ENCODE results near the gene TGM5. TPM values are rescaled to one million over a fixed set of nuclear protein-coding genes. Genes with fewer than 3 reads are reported as not detected.
"Not testable (repeated sequence)": the region's sequence is repeated elsewhere in the genome, so short reads cannot be mapped to it uniquely, and the experiment has no call there.

The TGM5 gene
- total and polyA plus RNA-seq, 4 experiments from 2014 or later = not detected

- Histone ChIP-seq H3K27ac (ENCODE audit: low read depth, low read length) (no peak overlapping the region), H3K4me1 (ENCODE audit: insufficient read depth, low read length) (no peaks in the 10 kb centered on the region), H3K36me3 (ENCODE audit: insufficient read depth, low read length) (no peaks in the 10 kb centered on the region), H3K4me3 (ENCODE audit: low read length in 2 of 2) (no peak overlapping the region), H3K27me3 (ENCODE audit: insufficient read depth, low read length) (peaks cover 12% of the 10 kb centered on the region), H3K9me3 (ENCODE audit: control insufficient read depth in 1 of 2, low read length in 2 of 2) (no peaks in the 10 kb centered on the region)
- CTCF ChIA-PET (ENCODE audit: partially characterized antibody) = interaction anchor here (1.0 kb wide), 1 partner anchor 8 kb away, joined by 3 read pairs; no protein-coding TSS in a partner anchor
- Mint-ChIP-seq H3K27ac (no peak overlapping the region), H3K27me3 (peaks cover 30 to 47% of the 10 kb centered on the region in 2 donors), H3K36me3 (no peaks in the 10 kb centered on the region), H3K4me3 (peak overlapping the region in 1 of 8 donors; percentile 4), H3K9me3 (peaks cover 0 to 3% (median 0%) of the 10 kb centered on the region in 8 donors), H3K4me1 (peaks cover 0 to 3% (median under 1%) of the 10 kb centered on the region in 4 donors)
- DNase-seq = no peak
- POLR2A ChIA-PET (ENCODE audit: partially characterized antibody) = no interaction called here
- intact Hi-C loops (cut with micrococcal nuclease) = no loop called here
Measured at GRCh38 chr15:43294091-43294706, 27.5 kb upstream of the TGM5 start.

- intact Hi-C loops (cut with micrococcal nuclease) = no loop called here
- ChIA-PET POLR2A (ENCODE audit: partially characterized antibody) (no interaction called here), CTCF (ENCODE audit: partially characterized antibody) (interaction anchor here (1.0 kb wide), 1 partner anchor 8 kb away, joined by 3 read pairs; no protein-coding TSS in a partner anchor)
- Histone ChIP-seq H3K9me3 (ENCODE audit: control insufficient read depth in 1 of 2, low read length in 2 of 2) (no peaks in the 10 kb centered on the region), H3K4me3 (ENCODE audit: low read length in 2 of 2) (no peak overlapping the region), H3K4me1 (ENCODE audit: insufficient read depth, low read length) (no peaks in the 10 kb centered on the region), H3K27me3 (ENCODE audit: insufficient read depth, low read length) (peaks cover 12% of the 10 kb centered on the region), H3K36me3 (ENCODE audit: insufficient read depth, low read length) (no peaks in the 10 kb centered on the region), H3K27ac (ENCODE audit: low read depth, low read length) (no peak overlapping the region)
- peak overlapping the region in 1 of 8 donors; percentile 36 for H3K4me3 Mint-ChIP-seq
- H3K9me3 Mint-ChIP-seq = peaks cover 0 to 3% (median 0%) of the 10 kb centered on the region in 8 donors
- no peaks in the 10 kb centered on the region for H3K36me3 Mint-ChIP-seq
- no peak overlapping the region for H3K27ac Mint-ChIP-seq
- H3K27me3 Mint-ChIP-seq = peaks cover 30 to 49% of the 10 kb centered on the region in 2 donors
- peak in 1 of 5 donors; percentile 8 for DNase-seq
- peaks cover 0 to 3% (median under 1%) of the 10 kb centered on the region in 4 donors for H3K4me1 Mint-ChIP-seq
Measured at GRCh38 chr15:43293432-43293831, 26.7 kb upstream of the TGM5 start.

- H3K9me3 ChIP-seq (ENCODE audit: control insufficient read depth in 1 of 2, low read length in 2 of 2) = no peaks in the 10 kb centered on the region
- H3K4me1 ChIP-seq (ENCODE audit: insufficient read depth, low read length) = no peaks in the 10 kb centered on the region
- Mint-ChIP-seq H3K4me1 (peaks cover 0 to 3% (median under 1%) of the 10 kb centered on the region in 4 donors), H3K27me3 (peaks cover 29 to 48% of the 10 kb centered on the region in 2 donors), H3K36me3 (no peaks in the 10 kb centered on the region), H3K4me3 (no peak overlapping the region), H3K27ac (no peak overlapping the region), H3K9me3 (peaks cover 0 to 3% (median 0%) of the 10 kb centered on the region in 8 donors)
- H3K4me3 ChIP-seq (ENCODE audit: low read length in 2 of 2) = no peak overlapping the region
- no peaks in the 10 kb centered on the region for H3K36me3 ChIP-seq (ENCODE audit: insufficient read depth, low read length)
- ChIA-PET CTCF (ENCODE audit: partially characterized antibody) (no interaction called here), POLR2A (ENCODE audit: partially characterized antibody) (no interaction called here)
- intact Hi-C loops (cut with micrococcal nuclease) = no loop called here
- H3K27me3 ChIP-seq (ENCODE audit: insufficient read depth, low read length) = peaks cover 12% of the 10 kb centered on the region
- no peak for DNase-seq
- H3K27ac ChIP-seq (ENCODE audit: low read depth, low read length) = no peak overlapping the region
Measured at GRCh38 chr15:43292375-43293078, 25.8 kb upstream of the TGM5 start.

GRCh38 chr15:43289656-43290055, 22.9 kb upstream of the TGM5 start:
- POLR2A ChIA-PET (ENCODE audit: partially characterized antibody); H3K4me1 Mint-ChIP-seq; H3K9me3 ChIP-seq (ENCODE audit: control insufficient read depth in 1 of 2, low read length in 2 of 2); H3K27ac Mint-ChIP-seq; H3K9me3 Mint-ChIP-seq; H3K36me3 Mint-ChIP-seq; H3K4me3 Mint-ChIP-seq; H3K27me3 ChIP-seq (ENCODE audit: insufficient read depth, low read length); CTCF ChIA-PET (ENCODE audit: partially characterized antibody); H3K4me3 ChIP-seq (ENCODE audit: low read length in 2 of 2); H3K4me1 ChIP-seq (ENCODE audit: insufficient read depth, low read length); H3K27ac ChIP-seq (ENCODE audit: low read depth, low read length); DNase-seq; intact Hi-C loops (cut with micrococcal nuclease); H3K36me3 ChIP-seq (ENCODE audit: insufficient read depth, low read length): not testable (repeated sequence)
- H3K27me3 Mint-ChIP-seq = peaks cover 18 to 38% of the 10 kb centered on the region in 2 donors

- Histone ChIP-seq H3K27me3 (ENCODE audit: insufficient read depth, low read length) (no peaks in the 10 kb centered on the region), H3K36me3 (ENCODE audit: insufficient read depth, low read length) (no peaks in the 10 kb centered on the region), H3K4me3 (ENCODE audit: low read length in 2 of 2) (no peak overlapping the region), H3K4me1 (ENCODE audit: insufficient read depth, low read length) (no peaks in the 10 kb centered on the region), H3K9me3 (ENCODE audit: control insufficient read depth in 1 of 2, low read length in 2 of 2) (no peaks in the 10 kb centered on the region), H3K27ac (ENCODE audit: low read depth, low read length) (no peak overlapping the region)
- DNase-seq = no peak
- no peaks in the 10 kb centered on the region for H3K36me3 Mint-ChIP-seq
- peaks cover 0 to 6% (median 4%) of the 10 kb centered on the region in 4 donors for H3K4me1 Mint-ChIP-seq
- intact Hi-C loops (cut with micrococcal nuclease) = no loop called here
- ChIA-PET CTCF (ENCODE audit: partially characterized antibody) (interaction anchor here (1.0 to 5.4 kb wide), 7 partner anchors 9 to 83 kb away, joined by 3 to 82 read pairs (median 17); partner anchors contain the start of gene TGM5), POLR2A (ENCODE audit: partially characterized antibody) (no interaction called here)
- H3K27ac Mint-ChIP-seq = no peak overlapping the region
- H3K9me3 Mint-ChIP-seq = peaks cover 0 to 3% (median 0%) of the 10 kb centered on the region in 8 donors
- H3K27me3 Mint-ChIP-seq = peaks cover 11 to 19% of the 10 kb centered on the region in 2 donors
- no peak overlapping the region for H3K4me3 Mint-ChIP-seq
Measured at GRCh38 chr15:43287254-43287653, 20.5 kb upstream of the TGM5 start.

- POLR2A ChIA-PET (ENCODE audit: partially characterized antibody) = interaction anchor here (1.0 to 1.8 kb wide), 2 partner anchors 43 to 61 kb away, joined by 4 to 12 read pairs; no protein-coding TSS in a partner anchor
- H3K27ac Mint-ChIP-seq = no peak overlapping the region
Measured at GRCh38 chr15:43286074-43286473, 19.3 kb upstream of the TGM5 start.

GRCh38 chr15:43285609-43286037, 18.9 kb upstream of the TGM5 start:
- Histone ChIP-seq H3K36me3 (ENCODE audit: insufficient read depth, low read length) (no peaks in the 10 kb centered on the region), H3K9me3 (ENCODE audit: control insufficient read depth in 1 of 2, low read length in 2 of 2) (no peaks in the 10 kb centered on the region), H3K4me3 (ENCODE audit: low read length in 2 of 2) (no peak overlapping the region), H3K27me3 (ENCODE audit: insufficient read depth, low read length) (no peaks in the 10 kb centered on the region), H3K4me1 (ENCODE audit: insufficient read depth, low read length) (no peaks in the 10 kb centered on the region), H3K27ac (ENCODE audit: low read depth, low read length) (no peak overlapping the region)
- H3K4me1 Mint-ChIP-seq = peaks cover 0 to 6% (median 4%) of the 10 kb centered on the region in 4 donors
- H3K27me3 Mint-ChIP-seq = peaks cover 4 to 14% of the 10 kb centered on the region in 2 donors
- no peak overlapping the region for H3K4me3 Mint-ChIP-seq
- DNase-seq = peak; percentile 51 to 64 (median 62)
- peaks cover 0 to 3% (median 0%) of the 10 kb centered on the region in 8 donors for H3K9me3 Mint-ChIP-seq
- ChIA-PET CTCF (ENCODE audit: partially characterized antibody) (interaction anchor here (0.6 to 5.4 kb wide), 27 partner anchors 8 to 582 kb away, joined by 3 to 82 read pairs (median 4); partner anchors contain the start of genes TGM5, TGM7, TUBGCP4 and ZSCAN29), POLR2A (ENCODE audit: partially characterized antibody) (interaction anchor here (1.0 to 1.8 kb wide), 2 partner anchors 44 to 60 kb away, joined by 4 to 12 read pairs; no protein-coding TSS in a partner anchor)
- no peaks in the 10 kb centered on the region for H3K36me3 Mint-ChIP-seq
- intact Hi-C loops (cut with micrococcal nuclease) = loop anchor here (1.0 kb wide), 1 partner anchor 98 kb away; no protein-coding TSS in a partner anchor
- H3K27ac Mint-ChIP-seq = no peak overlapping the region

More at GRCh38 chr15:43286074-43286473, 19.3 kb upstream of the TGM5 start:
- Histone ChIP-seq H3K27ac (ENCODE audit: low read depth, low read length) (no peak overlapping the region), H3K9me3 (ENCODE audit: control insufficient read depth in 1 of 2, low read length in 2 of 2) (no peaks in the 10 kb centered on the region), H3K4me3 (ENCODE audit: low read length in 2 of 2) (no peak overlapping the region), H3K27me3 (ENCODE audit: insufficient read depth, low read length) (no peaks in the 10 kb centered on the region), H3K36me3 (ENCODE audit: insufficient read depth, low read length) (no peaks in the 10 kb centered on the region), H3K4me1 (ENCODE audit: insufficient read depth, low read length) (no peaks in the 10 kb centered on the region)
- H3K4me1 Mint-ChIP-seq = peaks cover 0 to 6% (median 4%) of the 10 kb centered on the region in 4 donors
- peaks cover 0 to 3% (median 0%) of the 10 kb centered on the region in 8 donors for H3K9me3 Mint-ChIP-seq
- no peak for DNase-seq
- intact Hi-C loops (cut with micrococcal nuclease) = no loop called here
- no peak overlapping the region for H3K4me3 Mint-ChIP-seq
- CTCF ChIA-PET (ENCODE audit: partially characterized antibody) = interaction anchor here (0.6 to 5.4 kb wide), 20 partner anchors 8 to 582 kb away, joined by 3 to 82 read pairs (median 5); partner anchors contain the start of genes TGM5, TGM7, TUBGCP4 and ZSCAN29
- H3K36me3 Mint-ChIP-seq = no peaks in the 10 kb centered on the region
- peaks cover 4 to 17% of the 10 kb centered on the region in 2 donors for H3K27me3 Mint-ChIP-seq
